Fibroblast of the aortic adventitia (primary cell): ENCODE measurements around the gene CHAD. TPM values are rescaled to one million over a fixed set of nuclear protein-coding genes. Genes with fewer than 3 reads are reported as not detected.
A peak's percentile ranks its signal among the peaks of the same experiment; 100 is the strongest.
"Not testable (repeated sequence)": the region's sequence is repeated elsewhere in the genome, so short reads cannot be mapped to it uniquely, and the experiment has no call there.

Source experiments
- DNase-seq: peaks from one replicate; pipeline ENCODE4 v3.0.0-alpha.2; 2010; ENCODE audit warnings: low read depth
- H3K4me3 ChIP-seq: 2 replicates; pipeline ENCODE4 v1.5.1; 2011; ENCODE audit warnings: low read depth, mild to moderate bottlenecking, control low read depth, low read length, moderate library complexity
- total RNA-seq: library from RNA; depleted of rRNA; stranded (reverse); fragments of >200 nt; gene quantifications from 2 replicates; pipeline ENCODE4 v1.2.3, GENCODE V29; 2012; ENCODE audit warnings: low replicate concordance
- TF ChIP-seq, protein P1 (sequence below): IDR thresholded peaks from 2 replicates; pipeline ENCODE4 v1.5.1; 2011; ENCODE audit warnings: mild to moderate bottlenecking, low read length, control low read depth, inconsistent platforms; ENCODE audit not compliant: insufficient read depth

Gene CHAD
- total RNA-seq, 1 donor = not detected

DNA sequence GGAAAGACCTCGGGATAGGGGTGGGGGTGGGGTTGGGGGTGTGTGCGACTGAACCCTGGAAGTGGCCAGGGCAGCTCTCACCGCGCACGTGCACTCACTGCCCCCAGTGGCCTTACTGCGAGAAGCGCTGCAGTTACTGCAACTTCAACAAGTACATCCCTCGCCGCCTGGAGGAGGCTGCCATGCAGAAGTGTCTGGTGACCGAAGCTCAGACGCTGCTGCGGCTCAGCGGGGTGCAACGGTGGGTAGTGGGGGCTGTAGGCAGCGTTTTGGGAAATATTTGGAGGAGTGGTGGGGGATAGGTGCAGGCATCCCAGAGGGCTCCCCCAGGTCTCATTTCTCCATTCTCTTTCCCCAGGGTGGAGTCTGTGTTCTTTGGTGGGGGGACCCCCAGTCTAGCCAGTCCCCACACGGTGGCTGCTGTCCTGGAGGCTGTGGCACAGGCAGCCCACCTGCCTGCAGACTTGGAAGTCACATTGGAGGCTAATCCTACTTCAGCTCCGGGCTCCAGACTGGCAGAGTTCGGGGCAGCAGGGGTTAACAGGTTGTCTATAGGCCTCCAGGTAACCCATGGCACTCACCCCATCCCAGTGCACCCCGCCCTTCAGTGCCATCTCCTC, 11.0 kb upstream of the CHAD start:
- DNase-seq = peak; percentile 72
- TF ChIP-seq, protein P1, sequence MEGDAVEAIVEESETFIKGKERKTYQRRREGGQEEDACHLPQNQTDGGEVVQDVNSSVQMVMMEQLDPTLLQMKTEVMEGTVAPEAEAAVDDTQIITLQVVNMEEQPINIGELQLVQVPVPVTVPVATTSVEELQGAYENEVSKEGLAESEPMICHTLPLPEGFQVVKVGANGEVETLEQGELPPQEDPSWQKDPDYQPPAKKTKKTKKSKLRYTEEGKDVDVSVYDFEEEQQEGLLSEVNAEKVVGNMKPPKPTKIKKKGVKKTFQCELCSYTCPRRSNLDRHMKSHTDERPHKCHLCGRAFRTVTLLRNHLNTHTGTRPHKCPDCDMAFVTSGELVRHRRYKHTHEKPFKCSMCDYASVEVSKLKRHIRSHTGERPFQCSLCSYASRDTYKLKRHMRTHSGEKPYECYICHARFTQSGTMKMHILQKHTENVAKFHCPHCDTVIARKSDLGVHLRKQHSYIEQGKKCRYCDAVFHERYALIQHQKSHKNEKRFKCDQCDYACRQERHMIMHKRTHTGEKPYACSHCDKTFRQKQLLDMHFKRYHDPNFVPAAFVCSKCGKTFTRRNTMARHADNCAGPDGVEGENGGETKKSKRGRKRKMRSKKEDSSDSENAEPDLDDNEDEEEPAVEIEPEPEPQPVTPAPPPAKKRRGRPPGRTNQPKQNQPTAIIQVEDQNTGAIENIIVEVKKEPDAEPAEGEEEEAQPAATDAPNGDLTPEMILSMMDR = peak; percentile 69
- H3K4me3 ChIP-seq = peak overlapping the region; percentile 71

DNA sequence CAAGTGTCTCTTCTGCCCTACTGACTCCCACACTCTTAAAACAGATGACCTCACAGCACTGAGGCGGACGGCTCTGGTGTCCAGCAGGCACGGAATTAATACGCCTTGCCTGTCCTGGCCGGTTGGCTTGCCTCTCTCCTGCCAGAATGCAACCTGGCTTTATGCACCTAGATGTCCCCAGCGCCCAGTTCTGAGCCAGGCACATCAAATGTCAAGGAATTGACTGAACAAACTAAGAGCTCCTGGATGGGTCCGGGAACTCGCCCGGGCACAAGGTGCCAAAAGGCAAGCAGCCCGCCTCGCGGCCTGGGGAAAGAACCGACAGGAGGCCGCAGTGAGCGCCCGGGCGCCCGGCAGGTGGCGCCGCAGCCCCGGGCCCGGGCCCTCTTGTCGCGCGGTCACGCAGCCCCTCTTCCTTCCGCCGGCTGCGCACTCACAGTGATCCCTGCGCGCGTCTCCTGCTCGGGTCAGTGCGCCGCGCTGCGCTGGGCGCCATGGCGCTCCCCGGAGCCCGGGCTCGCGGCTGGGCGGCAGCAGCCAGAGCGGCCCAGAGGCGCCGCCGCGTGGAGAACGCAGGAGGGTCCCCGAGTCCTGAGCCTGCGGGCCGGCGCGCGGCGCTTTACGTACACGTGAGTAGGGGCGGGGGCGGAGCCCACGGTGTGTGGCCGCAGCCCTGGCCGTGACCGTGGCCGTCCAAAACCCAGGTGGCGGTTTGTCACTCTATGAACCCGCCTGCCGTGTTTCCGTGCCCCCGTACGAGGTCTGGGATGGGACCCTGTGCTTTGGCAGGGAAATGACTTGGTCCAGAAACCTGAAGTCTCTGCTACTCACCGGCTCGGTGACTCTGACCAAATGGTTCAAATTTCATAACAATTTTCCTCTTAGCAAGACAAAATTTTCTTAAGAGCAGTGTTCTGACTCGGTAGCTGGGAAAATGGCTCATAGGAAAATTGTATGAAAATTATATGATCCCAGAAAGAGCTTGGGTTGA, 10.0 kb upstream of the CHAD start, which contains the start of gene RSAD1:
Gene RSAD1, plus strand, starts transcription at position 470 of the 991 bp plus-strand sequence. Its CDS starts 25 bp downstream, at position 495.
- TF ChIP-seq, protein P1 = peak; percentile 45
- peak; percentile 81 for DNase-seq

DNA sequence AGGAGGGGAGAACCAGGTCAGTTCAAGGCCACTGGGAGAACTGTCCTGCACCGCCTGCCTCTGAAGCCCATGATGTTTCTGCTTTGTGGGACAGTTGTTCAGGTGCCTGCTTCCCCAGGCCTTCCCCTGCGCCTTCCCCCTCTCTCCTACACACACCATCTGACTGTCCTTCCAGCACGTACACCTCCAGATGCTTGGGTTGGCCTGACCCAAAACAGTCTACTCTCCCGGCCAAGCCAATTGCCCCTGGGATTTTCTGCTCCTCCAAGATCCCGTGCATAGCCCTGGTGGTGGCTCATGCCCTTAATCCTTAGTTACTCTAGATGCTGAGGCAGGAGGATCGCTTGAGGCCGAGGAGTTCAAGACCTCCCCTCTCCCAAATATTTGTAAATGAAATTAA, 9.3 kb upstream of the CHAD start:
- TF ChIP-seq, protein P1 = peak; percentile 4
- no peak overlapping the region for H3K4me3 ChIP-seq
- no peak for DNase-seq

More for the DNA sequence above, 10.0 kb upstream of the CHAD start, which contains the start of gene RSAD1:
- peak within 1 kb of the TSS; percentile 71 for H3K4me3 ChIP-seq

DNA sequence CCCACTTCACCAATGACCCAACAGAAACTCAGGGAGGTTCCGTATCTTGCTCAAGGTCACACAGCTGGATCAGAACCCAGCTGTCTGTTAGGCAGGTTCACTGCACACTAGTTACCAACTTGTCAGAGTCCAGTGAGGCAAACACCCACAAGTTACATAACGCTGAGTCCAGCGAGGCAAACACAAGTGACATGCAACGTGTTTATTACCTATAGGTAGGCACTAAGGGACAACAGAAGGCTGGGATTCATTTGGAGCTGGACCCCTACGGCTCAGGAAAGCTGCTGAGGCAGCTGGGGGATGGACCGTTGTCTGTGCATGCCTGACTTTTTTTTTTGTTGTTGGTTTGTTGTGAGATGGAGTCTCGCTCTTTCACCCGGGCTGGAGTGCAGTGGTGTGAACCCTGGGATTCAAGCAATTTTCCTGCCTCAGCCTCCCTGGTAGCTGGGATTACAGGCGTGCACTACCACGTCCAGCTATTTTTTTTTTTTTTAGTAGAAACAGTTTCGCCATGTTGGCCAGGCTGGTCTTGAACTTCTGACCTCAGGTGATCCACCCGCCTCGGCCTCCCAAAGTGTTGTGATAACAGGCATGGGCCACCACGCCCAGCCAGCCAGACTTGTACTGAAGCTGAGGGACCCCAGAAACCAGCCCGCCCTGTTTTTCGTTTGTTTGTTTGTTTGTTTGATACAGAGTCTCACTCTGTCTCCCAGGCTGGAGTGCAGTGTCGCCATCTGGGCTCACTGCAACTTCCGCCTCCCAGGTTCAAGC, 8.1 kb upstream of the CHAD start:
- DNase-seq = no peak
- H3K4me3 ChIP-seq = no peak overlapping the region
- TF ChIP-seq, protein P1 = no peak

DNA sequence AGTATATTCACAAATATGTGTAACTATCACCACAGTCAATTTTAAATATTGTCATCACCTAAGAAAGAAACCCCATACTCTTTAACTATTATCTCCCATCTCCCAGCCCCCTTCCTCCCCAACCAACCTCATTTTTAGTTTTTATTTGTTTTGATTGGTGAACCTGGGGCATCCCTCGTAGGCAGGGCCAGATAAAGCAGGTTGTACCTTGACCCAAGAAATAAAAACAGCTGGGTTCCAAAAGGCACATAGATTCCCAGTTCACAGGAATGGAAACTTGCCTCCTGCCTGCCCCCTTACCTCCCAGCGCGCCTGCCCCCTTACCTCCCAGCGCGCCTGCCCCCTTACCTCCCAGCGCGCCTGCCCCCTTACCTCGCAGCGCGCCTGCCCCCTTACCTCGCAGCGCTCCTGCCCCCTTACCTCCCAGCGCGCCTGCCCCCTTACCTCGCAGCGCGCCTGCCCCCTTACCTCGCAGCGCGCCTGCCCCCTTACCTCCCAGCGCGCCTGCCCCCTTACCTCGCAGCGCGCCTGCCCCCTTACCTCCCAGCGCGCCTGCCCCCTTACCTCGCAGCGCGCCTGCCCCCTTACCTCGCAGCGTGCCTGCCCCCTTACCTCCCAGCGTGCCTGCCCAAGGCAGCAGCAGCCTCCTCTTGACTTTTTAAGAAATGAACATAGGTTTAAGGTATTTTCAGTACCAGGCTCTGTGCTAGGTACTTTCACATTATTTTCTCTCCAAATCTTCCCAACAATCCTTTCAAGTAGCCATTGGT, 7.3 kb upstream of the CHAD start:
- DNase-seq, H3K4me3 ChIP-seq: not testable (repeated sequence)

DNA sequence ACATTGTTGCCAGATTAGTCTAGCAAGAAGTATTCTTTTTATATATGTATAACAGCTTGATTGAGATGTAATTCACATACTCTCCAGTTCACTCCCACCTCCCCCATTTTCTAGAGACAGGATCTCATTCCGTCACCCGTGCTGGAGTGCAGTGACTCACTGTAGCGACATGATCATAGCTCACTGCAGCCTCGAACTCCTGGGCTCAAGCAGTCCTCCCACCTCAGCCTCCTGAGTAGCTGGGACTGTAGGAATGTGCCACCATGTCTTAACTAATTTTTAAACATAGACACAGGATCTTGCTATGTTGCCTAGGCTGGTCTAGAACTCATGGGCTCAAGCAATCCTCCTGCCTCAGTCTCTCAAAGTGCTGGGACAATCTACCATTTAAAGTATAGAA, 6.7 kb upstream of the CHAD start:
- DNase-seq = no peak
- H3K4me3 ChIP-seq = no peak overlapping the region
- TF ChIP-seq, protein P1 = no peak
